Body of pancreas (tissue), 4 donors: Measurements from ENCODE around the gene ZNF550. TPM values are rescaled to one million over a fixed set of nuclear protein-coding genes. Genes with fewer than 3 reads are reported as not detected.

Experiments
- ATAC-seq: fragments of 150-250 bp; one replicate; pipeline ENCODE4 v1.9.1; 2016
- DNase-seq, 4 donors: peaks; one replicate each; pipeline ENCODE4 v3.0.0-alpha.2; 2019
- H3K27ac ChIP-seq, 4 donors: fragments of 200-600 bp; sonication (generic); 1 replicate in 3 of 4; 2 replicates in 1 of 4; pipeline versions ENCODE4 v1.5.1 to v1.6.1; 2016 to 2019; ENCODE audit warnings: mild to moderate bottlenecking in 1 of 4, mixed read lengths in 1 of 4, moderate library complexity in 1 of 4
- H3K27me3 ChIP-seq, 2 donors: fragments of 200-600 bp; sonication (generic); one replicate each; pipeline ENCODE4 v1.6.0; 2016; ENCODE audit warnings: mild to moderate bottlenecking in 1 of 2
- H3K36me3 ChIP-seq, 2 donors: fragments of 200-600 bp; sonication (generic); replicated peaks in 1 of 2; 2 replicates each; pipeline ENCODE4 v1.5.1; 2016; ENCODE audit warnings: low read depth in 2 of 2; ENCODE audit not compliant: insufficient read depth in 1 of 2
- H3K4me1 ChIP-seq: fragments of 200-600 bp; sonication (generic); one replicate; pipeline ENCODE4 v1.6.0; 2016
- H3K4me3 ChIP-seq, 2 donors: fragments of 200-600 bp; sonication (generic); 1 replicate in 1 of 2; 2 replicates in 1 of 2; pipeline ENCODE4 v1.5.1; 2016 to 2019
- H3K9me3 ChIP-seq, 3 donors: fragments of 200-600 bp; sonication (generic); 1 replicate in 2 of 3; 2 replicates in 1 of 3; pipeline ENCODE4 v1.5.1; 2016
- CTCF ChIP-seq, 7 experiments: fragments of 450-650 bp in 4 of 7; fragments of 200-600 bp in 3 of 7; sonication (generic) in 3 of 7; IDR thresholded peaks; one replicate each; pipeline ENCODE4 v1.5.1; 2016 to 2019; ENCODE audit warnings: antibody characterized with exemption in 7 of 7
- POLR2A ChIP-seq, 3 donors: fragments of 450-650 bp; IDR thresholded peaks; one replicate each; pipeline ENCODE4 v1.6.1; 2016; ENCODE audit warnings: antibody characterized with exemption in 3 of 3, mild to moderate bottlenecking in 2 of 3
- WGBS, 2 donors: methylation state at CpG; one replicate each; pipeline ENCODE4 v1.1.5; 2017; 5-methylcytosine and 5-hydroxymethylcytosine counted together
- intact Hi-C: fragments of 100-400 bp; cut with DNase I; formaldehyde crosslinking; loops from one replicate; pipeline ENCODE4 v1.15.1; 2023
- total RNA-seq, 2 donors: library from RNA; depleted of rRNA; stranded (reverse); fragments of >200 nt; gene quantifications; one replicate each; pipeline ENCODE4 v1.1.0, GENCODE V29; 2016

ZNF550 gene
- 1 to 10 TPM; 4.9 to 5.7 TPM for total RNA-seq

GRCh38 chr19:57559404-57560025, at the start of gene ZNF550:
Gene ZNF550 (minus strand): TSS chr19:57559863. CDS start chr19:57559682, 181 bp downstream.
- DNase-seq = peak; percentile 89 to 93 (median 91)
- peak within 1 kb of the TSS in 3 of 4 donors; percentile 39 to 64 (median 58) for H3K27ac ChIP-seq
- H3K4me1 ChIP-seq = peaks cover 19% of the 10 kb centered on the region
- 0 to 1% methylated on average over 27 to 56 of the region's 56 CpGs for WGBS, 2 donors
- H3K9me3 ChIP-seq = peaks cover 0 to 19% (median 0%) of the 10 kb centered on the region in 3 donors
- H3K4me3 ChIP-seq = peak within 1 kb of the TSS; percentile 37 to 84
- intact Hi-C loops = no loop called here
- H3K27me3 ChIP-seq = no peaks in the 10 kb centered on the region
- peak; percentile 24 to 70 (median 60) for TF ChIP-seq POLR2A (IDR thresholded peaks at IDR 0.05)
- TF ChIP-seq CTCF (IDR thresholded peaks at IDR 0.05) = no peak
- peak; percentile 99 for ATAC-seq
- H3K36me3 ChIP-seq = peaks cover 0 to 3% of the 10 kb centered on the region in 2 donors

GRCh38 chr19:57606931-57607330, 47.3 kb upstream of the ZNF550 start:
- Histone ChIP-seq H3K36me3 (no peaks in the 10 kb centered on the region), H3K4me1 (no peaks in the 10 kb centered on the region), H3K27ac (no peak overlapping the region), H3K9me3 (peaks cover 0 to 11% (median 0%) of the 10 kb centered on the region in 3 donors), H3K4me3 (no peak overlapping the region), H3K27me3 (no peaks in the 10 kb centered on the region)
- WGBS, 2 donors = 94 to 96% methylated on average over 5 of the region's 5 CpGs
- DNase-seq (no peak), ATAC-seq (no peak)
- intact Hi-C loops = no loop called here
- TF ChIP-seq CTCF (IDR thresholded peaks at IDR 0.05) = no peak
- no peak for TF ChIP-seq POLR2A (IDR thresholded peaks at IDR 0.05)

GRCh38 chr19:57599761-57600383, 40.2 kb upstream of the ZNF550 start, which contains the start of gene ZNF530:
Gene ZNF530 (plus strand): TSS chr19:57599885. CDS start chr19:57604346, 4,461 bp downstream.
- intact Hi-C loops = no loop called here
- no peak for TF ChIP-seq CTCF (IDR thresholded peaks at IDR 0.05)
- peak in 1 of 3 donors; percentile 26 for TF ChIP-seq POLR2A (IDR thresholded peaks at IDR 0.05)
- Histone ChIP-seq H3K4me1 (peaks cover 12% of the 10 kb centered on the region), H3K27me3 (no peaks in the 10 kb centered on the region), H3K27ac (no peak within 1 kb of the TSS), H3K4me3 (peak within 1 kb of the TSS; percentile 58 to 60), H3K36me3 (no peaks in the 10 kb centered on the region), H3K9me3 (peaks cover 0 to 12% (median 0%) of the 10 kb centered on the region in 3 donors)
- ATAC-seq (peak; percentile 97), DNase-seq (peak; percentile 92 to 95 (median 94))
- WGBS, 2 donors = 0 to 1% methylated on average over 5 to 53 of the region's 53 CpGs

- Histone ChIP-seq H3K4me1 (peaks cover 12% of the 10 kb centered on the region), H3K27ac (no peak overlapping the region), H3K36me3 (no peaks in the 10 kb centered on the region), H3K27me3 (no peaks in the 10 kb centered on the region), H3K4me3 (peak overlapping the region; percentile 58 to 60), H3K9me3 (peaks cover 0 to 13% (median 0%) of the 10 kb centered on the region in 3 donors)
- TF ChIP-seq POLR2A (IDR thresholded peaks at IDR 0.05) = no peak
- no peak for TF ChIP-seq CTCF (IDR thresholded peaks at IDR 0.05)
- intact Hi-C loops = no loop called here
- WGBS, 2 donors = 45 to 48% methylated on average over 8 of the region's 8 CpGs
- DNase-seq (no peak), ATAC-seq (no peak)
Observed at GRCh38 chr19:57599377-57599760, 39.7 kb upstream of the ZNF550 start.
